ENCODE measurements around the gene HOXB4. TPM values are rescaled to one million over a fixed set of nuclear protein-coding genes. Genes with fewer than 3 reads are reported as not detected.

The HOXB4 gene
- total RNA-seq, 1 experiment from 2014 or later: 0.22 TPM

- peaks cover 22% of the 10 kb centered on the region for H3K4me1 ChIP-seq (ENCODE audit: insufficient read depth, low read length)
- peaks cover 48% of the 10 kb centered on the region for H3K27me3 ChIP-seq (ENCODE audit: low read length)
- intact Hi-C loops (cut with micrococcal nuclease): no loop called here
These were observed 45.4 kb upstream of the HOXB4 start for GRCh38 chr17:48623583-48623982.

GRCh38 chr17:48622857-48623256 lies 44.7 kb upstream of the HOXB4 start:
- Histone ChIP-seq H3K4me3 (ENCODE audit: low read length) (no peak overlapping the region), H3K9me3 (ENCODE audit: low read length) (no peaks in the 10 kb centered on the region), H3K36me3 (ENCODE audit: low read depth, low read length) (no peaks in the 10 kb centered on the region), H3K9me2 (replicated peaks; ENCODE audit: low read length) (no peaks in the 10 kb centered on the region), H3F3A (ENCODE audit: low read length, unreplicated experiment) (no peaks in the 10 kb centered on the region), H3K4me2 (ENCODE audit: low read length) (no peak overlapping the region), H3K79me2 (ENCODE audit: low read length) (no peaks in the 10 kb centered on the region), H2AFZ (ENCODE audit: low read length) (no peak overlapping the region), H3K27ac (ENCODE audit: low read length) (no peak overlapping the region), H4K20me1 (ENCODE audit: low read length) (no peaks in the 10 kb centered on the region), H3K9ac (ENCODE audit: low read length) (no peak overlapping the region), H3K27me3 (ENCODE audit: low read length) (peaks cover 47% of the 10 kb centered on the region), H3K4me1 (ENCODE audit: insufficient read depth, low read length) (peaks cover 29% of the 10 kb centered on the region)
- no peak for ATAC-seq
- ChIA-PET CTCF (no interaction called here), POLR2A (ENCODE audit: unreplicated experiment) (no interaction called here)
- intact Hi-C loops (cut with micrococcal nuclease): no loop called here
- no TSS peak for BruUV-seq (replicated peaks)
- TF ChIP-seq, protein P1, sequence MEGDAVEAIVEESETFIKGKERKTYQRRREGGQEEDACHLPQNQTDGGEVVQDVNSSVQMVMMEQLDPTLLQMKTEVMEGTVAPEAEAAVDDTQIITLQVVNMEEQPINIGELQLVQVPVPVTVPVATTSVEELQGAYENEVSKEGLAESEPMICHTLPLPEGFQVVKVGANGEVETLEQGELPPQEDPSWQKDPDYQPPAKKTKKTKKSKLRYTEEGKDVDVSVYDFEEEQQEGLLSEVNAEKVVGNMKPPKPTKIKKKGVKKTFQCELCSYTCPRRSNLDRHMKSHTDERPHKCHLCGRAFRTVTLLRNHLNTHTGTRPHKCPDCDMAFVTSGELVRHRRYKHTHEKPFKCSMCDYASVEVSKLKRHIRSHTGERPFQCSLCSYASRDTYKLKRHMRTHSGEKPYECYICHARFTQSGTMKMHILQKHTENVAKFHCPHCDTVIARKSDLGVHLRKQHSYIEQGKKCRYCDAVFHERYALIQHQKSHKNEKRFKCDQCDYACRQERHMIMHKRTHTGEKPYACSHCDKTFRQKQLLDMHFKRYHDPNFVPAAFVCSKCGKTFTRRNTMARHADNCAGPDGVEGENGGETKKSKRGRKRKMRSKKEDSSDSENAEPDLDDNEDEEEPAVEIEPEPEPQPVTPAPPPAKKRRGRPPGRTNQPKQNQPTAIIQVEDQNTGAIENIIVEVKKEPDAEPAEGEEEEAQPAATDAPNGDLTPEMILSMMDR (conservative IDR thresholded peaks at IDR 0.05; ENCODE audit: low read depth, low read length): no peak
- no peak for TF ChIP-seq EZH2phosphoT487 (IDR thresholded peaks at IDR 0.05; ENCODE audit: borderline replicate concordance, low read length)
- TF ChIP-seq EZH2 (IDR thresholded peaks at IDR 0.05; ENCODE audit: low read length, unreplicated experiment): no peak
- no peak for DNase-seq

More at GRCh38 chr17:48623583-48623982, 45.4 kb upstream of the HOXB4 start:
- Histone ChIP-seq H2AFZ (ENCODE audit: low read length) (no peak overlapping the region), H3K79me2 (ENCODE audit: low read length) (no peaks in the 10 kb centered on the region), H3K9me3 (ENCODE audit: low read length) (no peaks in the 10 kb centered on the region), H3K4me3 (ENCODE audit: low read length) (no peak overlapping the region), H3K9ac (ENCODE audit: low read length) (no peak overlapping the region), H4K20me1 (ENCODE audit: low read length) (no peaks in the 10 kb centered on the region), H3F3A (ENCODE audit: low read length, unreplicated experiment) (no peaks in the 10 kb centered on the region), H3K4me2 (ENCODE audit: low read length) (no peak overlapping the region), H3K9me2 (replicated peaks; ENCODE audit: low read length) (no peaks in the 10 kb centered on the region), H3K36me3 (ENCODE audit: low read depth, low read length) (no peaks in the 10 kb centered on the region), H3K27ac (ENCODE audit: low read length) (no peak overlapping the region)
- DNase-seq: no peak
- no peak for ATAC-seq
- ChIA-PET CTCF (interaction anchor here (0.6 to 1.0 kb wide), 4 partner anchors 13 to 673 kb away, joined by 3 to 13 read pairs (median 3); no protein-coding TSS in a partner anchor), POLR2A (ENCODE audit: unreplicated experiment) (interaction anchor here (0.6 kb wide), 1 partner anchor 13 kb away, joined by 23 read pairs; no protein-coding TSS in a partner anchor)
- TF ChIP-seq, protein P1 (conservative IDR thresholded peaks at IDR 0.05; ENCODE audit: low read depth, low read length): no peak
- TF ChIP-seq EZH2phosphoT487 (IDR thresholded peaks at IDR 0.05; ENCODE audit: borderline replicate concordance, low read length): no peak
- BruUV-seq (replicated peaks): no TSS peak

DNA sequence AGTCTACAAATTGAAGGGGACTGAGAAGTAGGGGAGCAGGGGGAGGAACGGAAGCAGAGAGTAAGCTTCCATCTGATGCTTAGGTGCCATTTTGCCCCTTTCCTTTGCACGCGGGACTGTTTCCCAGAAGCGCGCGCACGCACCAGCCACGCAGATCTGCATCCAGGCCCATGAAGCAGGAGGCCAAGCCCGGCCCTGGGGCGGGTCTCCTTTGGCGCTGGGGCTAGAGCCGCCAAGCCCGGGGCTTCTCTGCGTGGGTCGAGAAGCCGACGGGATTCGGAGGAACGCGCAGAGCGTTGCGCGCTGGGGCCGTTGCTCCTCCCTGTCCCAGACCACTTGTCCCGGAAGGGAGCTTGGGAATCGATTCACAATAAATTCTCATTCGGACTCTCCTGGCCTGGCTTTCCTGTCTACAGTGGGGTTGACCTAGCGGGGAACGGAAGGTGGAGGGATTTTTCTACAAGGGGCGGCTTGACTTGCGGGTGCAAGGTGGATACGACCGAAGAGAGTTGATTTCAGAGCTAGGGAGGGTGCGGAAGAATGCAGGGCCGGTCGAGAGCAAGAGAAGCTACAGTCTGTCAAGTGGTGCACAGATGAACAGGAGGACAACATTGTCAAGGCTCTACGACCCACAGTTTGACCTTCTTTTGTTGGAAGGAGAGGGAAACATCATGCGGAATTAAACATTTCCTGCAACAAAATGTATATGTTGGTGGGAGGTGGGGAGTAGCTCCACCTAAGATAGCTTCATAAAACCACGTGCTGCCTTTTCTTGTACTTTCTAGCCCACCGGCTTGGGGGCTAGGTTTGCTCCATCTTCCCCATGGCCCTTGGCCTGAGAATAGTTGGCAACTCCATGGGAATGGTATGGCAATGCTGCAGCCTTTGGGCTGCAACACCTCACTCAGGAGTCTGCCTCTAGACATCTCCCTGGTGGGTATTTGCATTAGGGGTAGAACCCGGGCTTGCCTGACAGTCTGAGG lies 43.6 kb upstream of the HOXB4 start:
- no peak for DNase-seq
- no TSS peak for BruUV-seq (replicated peaks)
- no peak overlapping the region for H3K9ac ChIP-seq (ENCODE audit: low read length)
- intact Hi-C loops (cut with micrococcal nuclease): no loop called here
- H3K79me2 ChIP-seq (ENCODE audit: low read length): no peaks in the 10 kb centered on the region
- no peak overlapping the region for H3K27ac ChIP-seq (ENCODE audit: low read length)
- H3F3A ChIP-seq (ENCODE audit: low read length, unreplicated experiment): no peaks in the 10 kb centered on the region
- POLR2A ChIA-PET (ENCODE audit: unreplicated experiment): no interaction called here
- H4K20me1 ChIP-seq (ENCODE audit: low read length): no peaks in the 10 kb centered on the region
- ATAC-seq: no peak
- no peaks in the 10 kb centered on the region for H3K36me3 ChIP-seq (ENCODE audit: low read depth, low read length)
- no peaks in the 10 kb centered on the region for H3K9me3 ChIP-seq (ENCODE audit: low read length)
- H3K4me1 ChIP-seq (ENCODE audit: insufficient read depth, low read length): peaks cover 30% of the 10 kb centered on the region
- H3K9me2 ChIP-seq (replicated peaks; ENCODE audit: low read length): no peaks in the 10 kb centered on the region
- peaks cover 47% of the 10 kb centered on the region for H3K27me3 ChIP-seq (ENCODE audit: low read length)
- H2AFZ ChIP-seq (ENCODE audit: low read length): no peak overlapping the region
- H3K4me2 ChIP-seq (ENCODE audit: low read length): no peak overlapping the region
- TF ChIP-seq, protein P1 (conservative IDR thresholded peaks at IDR 0.05; ENCODE audit: low read depth, low read length): no peak
- TF ChIP-seq EZH2phosphoT487 (IDR thresholded peaks at IDR 0.05; ENCODE audit: borderline replicate concordance, low read length): no peak
- TF ChIP-seq EZH2 (IDR thresholded peaks at IDR 0.05; ENCODE audit: low read length, unreplicated experiment): no peak
- H3K4me3 ChIP-seq (ENCODE audit: low read length): no peak overlapping the region
- CTCF ChIA-PET: no interaction called here

Data from PC-3 (cell line).